IMR-90 (cell line): ENCODE measurements around the gene SMLR1. TPM values are rescaled to one million over a fixed set of nuclear protein-coding genes. Genes with fewer than 3 reads are reported as not detected.

Experiments used
- ATAC-seq: fragments of 200-7000 bp; cut with Tn5 transposase; 2 replicates; pipeline ENCODE4 v1.9.1; 2020; ENCODE audit warnings: low read depth, mild to moderate bottlenecking, moderate library complexity
- BruUV-seq: library from RNA; stranded (reverse); fragments of 400-500 nt; replicated peaks from 2 replicates; lab custom pipeline; 2021; lab: Mats Ljungman, UMichigan
- CTCF ChIA-PET: fragments of 300-600 bp; formaldehyde crosslinking; extraction: SDS; loops from one replicate; lab custom pipeline; 2021; ENCODE audit warnings: antibody characterized with exemption; lab: Yijun Ruan, JAX
- POLR2A ChIA-PET: fragments of 300-600 bp; sonication (Branson Sonifier 250); formaldehyde crosslinking; loops from one replicate; lab custom pipeline; 2022; ENCODE audit warnings: antibody characterized with exemption; ENCODE audit not compliant: unreplicated experiment; lab: Charles Lee
- DNase-seq: peaks from one replicate; pipeline ENCODE4 v3.0.0; 2013
- H2AFZ ChIP-seq: replicated peaks from 2 replicates; pipeline ENCODE3; 2013; ENCODE audit warnings: low read length, mild to moderate bottlenecking; ENCODE audit not compliant: poor library complexity
- H2AK5ac ChIP-seq: 2 replicates; pipeline ENCODE4 v1.6.1; 2013; ENCODE audit warnings: low read depth, low read length, inconsistent platforms
- H2AK9ac ChIP-seq: replicated peaks from 2 replicates; pipeline ENCODE3; 2013; ENCODE audit warnings: mild to moderate bottlenecking, low read depth, low read length, moderate library complexity; ENCODE audit not compliant: poor library complexity
- H2BK120ac ChIP-seq: 2 replicates; pipeline ENCODE4 v1.6.1; 2013; ENCODE audit warnings: low read depth, low read length, inconsistent platforms
- H2BK15ac ChIP-seq: 3 replicates; pipeline ENCODE4 v1.6.1; 2013; ENCODE audit warnings: low read depth, low read length, inconsistent platforms
- H2BK20ac ChIP-seq: 2 replicates; pipeline ENCODE4 v1.6.1; 2013; ENCODE audit warnings: low read depth, mild to moderate bottlenecking, inconsistent platforms, low read length, moderate library complexity
- H2BK5ac ChIP-seq: 2 replicates; pipeline ENCODE4 v1.6.1; 2013; ENCODE audit warnings: mild to moderate bottlenecking, low read depth, low read length, inconsistent platforms; ENCODE audit not compliant: poor library complexity, severe bottlenecking
- H3K14ac ChIP-seq: replicated peaks from 2 replicates; pipeline ENCODE4 v1.6.1; 2013; ENCODE audit warnings: low read depth, low read length, inconsistent platforms
- H3K18ac ChIP-seq: 2 replicates; pipeline ENCODE4 v1.6.1; 2013; ENCODE audit warnings: low read depth, low read length, control low read depth
- H3K23ac ChIP-seq: 2 replicates; pipeline ENCODE4 v1.6.1; 2013; ENCODE audit warnings: low read depth, low read length, inconsistent platforms
- H3K27ac ChIP-seq: 2 replicates; pipeline ENCODE4 v1.5.1; 2013; ENCODE audit warnings: mild to moderate bottlenecking, control low read depth, low read length; ENCODE audit not compliant: insufficient read depth
- H3K27me3 ChIP-seq: 2 replicates; pipeline ENCODE4 v1.6.1; 2013; ENCODE audit warnings: low read length; ENCODE audit not compliant: control insufficient read depth, insufficient read depth
- H3K36me3 ChIP-seq: 2 replicates; pipeline ENCODE4 v1.6.1; 2013; ENCODE audit warnings: low read length, mixed read lengths; ENCODE audit not compliant: control insufficient read depth, insufficient read depth
- H3K4ac ChIP-seq: 2 replicates; pipeline ENCODE4 v1.6.1; 2013; ENCODE audit warnings: low read depth, low read length, inconsistent platforms
- H3K4me1 ChIP-seq: 2 replicates; pipeline ENCODE4 v1.6.1; 2013; ENCODE audit warnings: low read length, mixed read lengths; ENCODE audit not compliant: control insufficient read depth, insufficient read depth
- H3K4me2 ChIP-seq: 2 replicates; pipeline ENCODE4 v1.6.1; 2013; ENCODE audit warnings: low read depth, mild to moderate bottlenecking, control low read depth, low read length, moderate library complexity
- H3K4me3 ChIP-seq: 2 replicates; pipeline ENCODE4 v1.5.1; 2013; ENCODE audit warnings: low read depth, mild to moderate bottlenecking, control low read depth, low read length, moderate library complexity; ENCODE audit not compliant: insufficient read depth
- H3K56ac ChIP-seq: 2 replicates; pipeline ENCODE4 v1.6.1; 2013; ENCODE audit warnings: low read length, inconsistent platforms; ENCODE audit not compliant: insufficient read depth; ENCODE audit errors: extremely low read depth
- H3K79me1 ChIP-seq, 2 experiments: 2 replicates each; pipeline ENCODE4 v1.6.1; 2013; ENCODE audit warnings: low read length in 2 of 2, inconsistent platforms in 1 of 2, low read depth in 1 of 2
- H3K9ac ChIP-seq: 2 replicates; pipeline ENCODE4 v1.6.1; 2013; ENCODE audit warnings: low read depth, low read length, control low read depth
- H3K9me1 ChIP-seq: 2 replicates; pipeline ENCODE4 v1.6.1; 2013; ENCODE audit warnings: low read length, inconsistent platforms; ENCODE audit not compliant: insufficient read depth
- H3K9me3 ChIP-seq: 2 replicates; pipeline ENCODE4 v1.6.1; 2013; ENCODE audit warnings: low read length; ENCODE audit not compliant: control insufficient read depth, insufficient read depth
- H4K20me1 ChIP-seq: 2 replicates; pipeline ENCODE4 v1.6.1; 2013; ENCODE audit warnings: low read length, inconsistent platforms; ENCODE audit not compliant: insufficient read depth
- H4K5ac ChIP-seq: 2 replicates; pipeline ENCODE4 v1.6.1; 2013; ENCODE audit warnings: mild to moderate bottlenecking, low read depth, low read length, control low read depth
- H4K8ac ChIP-seq, 2 experiments: 2 replicates each; pipeline ENCODE4 v1.6.1; 2013; ENCODE audit warnings: low read depth in 2 of 2, low read length in 2 of 2, control low read depth in 1 of 2, inconsistent platforms in 1 of 2
- H4K91ac ChIP-seq: 2 replicates; pipeline ENCODE4 v1.6.1; 2013; ENCODE audit warnings: low read depth, low read length, inconsistent platforms; ENCODE audit not compliant: insufficient read depth
- BHLHE40 ChIP-seq: fragments of 150-350 bp; IDR thresholded peaks from 2 replicates; pipeline ENCODE4 v1.6.1; 2016; ENCODE audit warnings: mild to moderate bottlenecking, low read depth, low read length
- CEBPB ChIP-seq: IDR thresholded peaks from 2 replicates; pipeline ENCODE4 v1.6.1; 2012; ENCODE audit warnings: low read depth, low read length, improper control_type of control experiment
- CHD1 ChIP-seq: IDR thresholded peaks from 2 replicates; pipeline ENCODE4 v1.6.1; 2012; ENCODE audit warnings: low read depth, low read length, improper control_type of control experiment
- CTCF ChIP-seq: conservative IDR thresholded peaks from 2 replicates; pipeline ENCODE4 v1.5.1; 2012; ENCODE audit warnings: mild to moderate bottlenecking, low read depth, low read length, improper control_type of control experiment
- ELK1 ChIP-seq: fragments of 150-350 bp; IDR thresholded peaks from 2 replicates; pipeline ENCODE4 v1.6.1; 2016; ENCODE audit warnings: low read depth, mild to moderate bottlenecking, low read length, moderate library complexity, borderline replicate concordance
- RCOR1 ChIP-seq: IDR thresholded peaks from 2 replicates; pipeline ENCODE4 v1.6.1; 2012; ENCODE audit warnings: mild to moderate bottlenecking, low read length, improper control_type of control experiment; ENCODE audit not compliant: insufficient replicate concordance
- WGBS, 2 experiments: methylation state at CpG; one replicate each; pipeline versions ENCODE4 v1.1.5 to v1.1.7; 2013; ENCODE audit warnings: missing lambda C conversion rate in 2 of 2; ENCODE audit not compliant: insufficient read length in 1 of 2; ENCODE audit errors: extremely low coverage in 2 of 2; 5-methylcytosine and 5-hydroxymethylcytosine counted together
- dilution Hi-C: fragments of 300-500 bp; cut with HindIII; formaldehyde crosslinking; loops from one replicate; pipeline ENCODE4 v1.14.3; 2018; ENCODE audit warnings: low sequenced_read_pairs; ENCODE audit not compliant: unreplicated experiment
- in situ Hi-C: fragments of 300-500 bp; cut with MboI; formaldehyde crosslinking; loops from 3 replicates; pipeline ENCODE4 v1.14.3; 2019; ENCODE audit warnings: low sequenced_read_pairs, inconsistent platforms, mixed read lengths
- intact Hi-C: fragments of 100-400 bp; cut with micrococcal nuclease; formaldehyde crosslinking; loops from 2 replicates; pipeline ENCODE4 v1.10.0; 2022
- polyA plus RNA-seq, 3 experiments: library from polyadenylated mRNA; depleted of rRNA; stranded (reverse); fragments of >200 nt; gene quantifications; 2 replicates each; pipeline ENCODE4 v1.2.3, GENCODE V29; 2012; ENCODE audit warnings: low replicate concordance in 1 of 3
- total RNA-seq: library from RNA; depleted of rRNA; stranded (reverse); fragments of >200 nt; gene quantifications from 2 replicates; pipeline ENCODE4 v1.2.3, GENCODE V29; 2012

The SMLR1 gene
- total and polyA plus RNA-seq, 2 of the 4 experiments (the other 2 are of a cell fraction), result not detected

GRCh38 chr6:130780122-130780521 lies 47.1 kb upstream of the SMLR1 start:
- Histone ChIP-seq H2AK5ac (no peak overlapping the region), H2BK5ac (no peak overlapping the region), H3K9ac (no peak overlapping the region), H3K36me3 (no peaks in the 10 kb centered on the region), H3K23ac (no peak overlapping the region), H3K9me1 (no peaks in the 10 kb centered on the region), H3K4me2 (no peak overlapping the region), H3K27ac (no peak overlapping the region), H2BK15ac (no peak overlapping the region), H3K18ac (no peak overlapping the region), H3K14ac (no peak overlapping the region), H3K4me1 (peaks cover 2% of the 10 kb centered on the region; the same call in 1 of the 2 replicates), H3K9me3 (no peaks in the 10 kb centered on the region; the same call in 1 of the 2 replicates), H4K5ac (no peak overlapping the region), H3K27me3 (no peaks in the 10 kb centered on the region; the same call in 1 of the 2 replicates), H3K79me1 (no peaks in the 10 kb centered on the region), H3K4ac (no peak overlapping the region), H2AFZ (no peak overlapping the region), H2AK9ac (no peak overlapping the region), H4K20me1 (no peaks in the 10 kb centered on the region), H4K8ac (no peak overlapping the region), H2BK120ac (peak overlapping the region; percentile 58; the same call in 1 of the 2 replicates), H3K56ac (no peak overlapping the region), H3K4me3 (no peak overlapping the region), H4K91ac (no peak overlapping the region), H2BK20ac (no peak overlapping the region)
- DNase-seq (no peak), ATAC-seq (no peak)
- CTCF ChIA-PET, result interaction anchor here (0.6 kb wide), 1 partner anchor 1017 kb away, joined by 3 read pairs; no protein-coding TSS in a partner anchor
- in situ Hi-C loops, result no loop called here
- BruUV-seq, result no TSS peak
- POLR2A ChIA-PET, result interaction anchor here (0.6 kb wide), 1 partner anchor 456 kb away, joined by 6 read pairs; no protein-coding TSS in a partner anchor
- dilution Hi-C loops, result no loop called here
- intact Hi-C loops, result no loop called here
- no peak for TF ChIP-seq ELK1
- TF ChIP-seq CEBPB, result no peak
- TF ChIP-seq CTCF, result no peak
- no peak for TF ChIP-seq BHLHE40
- TF ChIP-seq RCOR1, result no peak
- no peak for TF ChIP-seq CHD1
- no CpG with 5 or more reads among the region's 1 CpG for WGBS, 2 experiments
